H1 (cell line): ENCODE data around the gene INPP4A. TPM values are rescaled to one million over a fixed set of nuclear protein-coding genes. Genes with fewer than 3 reads are reported as not detected.

Experiments used
- polyA plus RNA-seq, 7 experiments: library from polyadenylated mRNA; depleted of rRNA in 3 of 7; stranded (reverse) in 5 of 7; unstranded in 2 of 7; fragments of >200 nt in 5 of 7; fragments of 200-250 nt in 2 of 7; gene quantifications; 1 replicate in 5 of 7; 2 replicates in 1 of 7; 4 replicates in 1 of 7; pipeline versions ENCODE4 v1.2.1 to v1.2.3, GENCODE V29; 2011 to 2013; ENCODE audit warnings: missing spikeins in 2 of 7, mixed read lengths in 2 of 7
- total RNA-seq: library from RNA; stranded (reverse); fragmentation: NEBNext Ultra II Directional; extraction: Animal tissue kit (Norgen Biotek cat#: 25700); gene quantifications from 2 replicates; pipeline ENCODE4 v1.2.1, GENCODE V29; 2021
- TF ChIP-seq, protein P1 (sequence below): IDR thresholded peaks from 2 replicates; pipeline ENCODE4 v1.6.1; 2012; ENCODE audit warnings: inconsistent platforms

The INPP4A gene
- total and polyA plus RNA-seq, 2 of the 8 experiments (the other 6 are each of a cell fraction or from before 2014, with no cell fraction given), result 25.6 to 34.3 TPM

DNA sequence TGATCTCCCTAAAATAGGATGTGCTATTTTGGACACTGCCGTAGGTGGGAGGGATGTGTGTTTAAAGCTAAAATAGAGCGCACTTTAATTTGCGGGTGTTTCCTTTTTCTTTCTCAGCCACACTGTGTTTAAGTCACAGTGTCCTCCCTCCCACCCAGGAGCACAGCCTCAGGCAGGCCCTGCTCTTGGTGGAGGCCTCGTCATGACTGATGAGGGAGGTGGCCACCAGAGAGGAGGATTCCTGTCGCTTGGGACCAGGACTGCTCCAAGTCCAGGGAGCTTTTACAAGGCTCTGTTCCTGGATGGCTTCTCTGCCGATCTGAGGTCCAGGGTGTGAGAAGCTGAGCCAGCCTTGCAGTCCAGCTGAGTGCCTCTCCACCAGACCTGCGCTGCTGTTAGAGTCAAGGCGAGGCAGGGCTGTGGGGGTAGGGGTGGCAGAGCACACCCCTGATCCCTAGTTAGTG, 33.5 kb downstream of the INPP4A start (continued):
- TF ChIP-seq, protein P1, sequence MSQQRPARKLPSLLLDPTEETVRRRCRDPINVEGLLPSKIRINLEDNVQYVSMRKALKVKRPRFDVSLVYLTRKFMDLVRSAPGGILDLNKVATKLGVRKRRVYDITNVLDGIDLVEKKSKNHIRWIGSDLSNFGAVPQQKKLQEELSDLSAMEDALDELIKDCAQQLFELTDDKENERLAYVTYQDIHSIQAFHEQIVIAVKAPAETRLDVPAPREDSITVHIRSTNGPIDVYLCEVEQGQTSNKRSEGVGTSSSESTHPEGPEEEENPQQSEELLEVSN, result no peak
- TF ChIP-seq, all 59 proteins: peak for 0
